Heart left ventricle (tissue), 13 donors: ENCODE data around the gene ANKRD13B.

Experiments used
- POLR2A ChIP-seq, 2 donors: fragments of 450-650 bp; IDR thresholded peaks; one replicate each; pipeline ENCODE4 v1.6.1; 2017; ENCODE audit warnings: antibody characterized with exemption in 2 of 2, mild to moderate bottlenecking in 2 of 2, moderate library complexity in 2 of 2
- TF ChIP-seq, protein P1 (sequence below), 12 donors: fragments of 200-600 bp; sonication (generic) in 4 of 12; IDR thresholded peaks; one replicate each; pipeline versions ENCODE4 v1.5.0 to v1.8.0; 2018 to 2022; ENCODE audit warnings: antibody characterized with exemption in 12 of 12, mild to moderate bottlenecking in 5 of 12
- donor health status: ischemic (EF 13 %, LVEDD 7.1; RV severe dilation, severe dysfunction).
- donor health status: DM: no; HTN: yes; CAD: no.
- donor health status: DM: no; HTN: no; CAD: no.
- donor health status: ischemic (EF 25% LVEDD 6.9; RV normal size, moderate dysfunction).
- donor health status: ischemic (EF 25% LVEDD 5.7; RV mildly dilated, moderate dysfunction).
- donor health status: ischemic (EF 35%, LVEDD 5.7; RV mildly dilated, moderate dysfunction).
- donor health status: nonischemic (EF 11% LVEDD 7.7; RV severe dilation, severe dysfunction).
- donor health status: DM: yes; HTN: yes; CAD: no.
- donor health status: PGD.
- donor health status: ischemic (EF 29% LVEDD 5.4; RV normal size, mild dysfunction).
- donor health status: nonischemic (EF 23%, LVEDD 6.1; RV moderate dilation, normal function).

DNA sequence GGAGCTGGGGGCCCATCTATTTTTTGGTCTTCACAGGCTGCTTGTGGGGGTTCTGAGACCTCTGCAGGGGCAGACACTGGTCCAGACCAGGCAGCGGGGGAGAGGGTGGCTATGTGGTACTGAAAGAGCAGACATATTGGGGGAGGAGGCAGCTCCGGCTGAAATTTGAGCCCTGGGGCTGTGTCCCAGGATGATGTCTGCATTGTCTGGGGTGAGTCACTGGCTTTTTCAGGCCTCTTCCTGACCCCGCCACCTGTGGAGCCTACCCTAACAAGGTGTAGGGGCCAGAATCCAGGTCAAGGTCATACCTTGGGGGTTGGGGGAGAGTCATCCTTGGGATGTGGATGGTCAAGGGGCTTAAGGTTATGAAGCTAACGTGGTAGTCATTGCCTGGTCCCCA is 27.3 kb downstream of the ANKRD13B start:
- TF ChIP-seq POLR2A (IDR thresholded peaks at IDR 0.05), result no peak
- TF ChIP-seq, protein P1, sequence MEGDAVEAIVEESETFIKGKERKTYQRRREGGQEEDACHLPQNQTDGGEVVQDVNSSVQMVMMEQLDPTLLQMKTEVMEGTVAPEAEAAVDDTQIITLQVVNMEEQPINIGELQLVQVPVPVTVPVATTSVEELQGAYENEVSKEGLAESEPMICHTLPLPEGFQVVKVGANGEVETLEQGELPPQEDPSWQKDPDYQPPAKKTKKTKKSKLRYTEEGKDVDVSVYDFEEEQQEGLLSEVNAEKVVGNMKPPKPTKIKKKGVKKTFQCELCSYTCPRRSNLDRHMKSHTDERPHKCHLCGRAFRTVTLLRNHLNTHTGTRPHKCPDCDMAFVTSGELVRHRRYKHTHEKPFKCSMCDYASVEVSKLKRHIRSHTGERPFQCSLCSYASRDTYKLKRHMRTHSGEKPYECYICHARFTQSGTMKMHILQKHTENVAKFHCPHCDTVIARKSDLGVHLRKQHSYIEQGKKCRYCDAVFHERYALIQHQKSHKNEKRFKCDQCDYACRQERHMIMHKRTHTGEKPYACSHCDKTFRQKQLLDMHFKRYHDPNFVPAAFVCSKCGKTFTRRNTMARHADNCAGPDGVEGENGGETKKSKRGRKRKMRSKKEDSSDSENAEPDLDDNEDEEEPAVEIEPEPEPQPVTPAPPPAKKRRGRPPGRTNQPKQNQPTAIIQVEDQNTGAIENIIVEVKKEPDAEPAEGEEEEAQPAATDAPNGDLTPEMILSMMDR (IDR thresholded peaks at IDR 0.05), result no peak
